Right lobe of liver (tissue), 6 donors: ENCODE measurements around the gene PTPRT. TPM values are rescaled to one million over a fixed set of nuclear protein-coding genes. Genes with fewer than 3 reads are reported as not detected.

Experiments
- ATAC-seq, 4 donors: fragments of 200-7000 bp; cut with Tn5 transposase; one replicate each; pipeline ENCODE4 v1.9.1; 2020; ENCODE audit warnings: mild to moderate bottlenecking in 4 of 4, moderate library complexity in 4 of 4
- DNase-seq, 3 donors: peaks; one replicate each; pipeline ENCODE4 v3.0.0-alpha.2; 2020
- H3K27ac ChIP-seq, 3 donors: fragments of 200-600 bp; one replicate each; pipeline ENCODE4 v1.8.0; 2022
- H3K27me3 ChIP-seq, 2 donors: fragments of 200-600 bp; one replicate each; pipeline ENCODE4 v1.8.0; 2022
- H3K36me3 ChIP-seq, 4 donors: fragments of 200-600 bp; sonication (generic) in 1 of 4; one replicate each; pipeline versions ENCODE4 v1.5.1 to v1.8.0; 2017 to 2022; ENCODE audit warnings: control low read depth in 1 of 4
- H3K4me1 ChIP-seq, 4 donors: fragments of 200-600 bp; sonication (generic) in 1 of 4; one replicate each; pipeline versions ENCODE4 v1.5.1 to v1.8.0; 2017 to 2022; ENCODE audit warnings: control low read depth in 1 of 4
- H3K4me3 ChIP-seq, 3 donors: fragments of 200-600 bp; one replicate each; pipeline ENCODE4 v1.8.0; 2022
- H3K9me3 ChIP-seq, 4 donors: fragments of 200-600 bp; sonication (generic) in 1 of 4; one replicate each; pipeline versions ENCODE4 v1.5.1 to v1.8.0; 2017 to 2022; ENCODE audit warnings: control low read depth in 1 of 4
- POLR2A ChIP-seq: fragments of 450-650 bp; IDR thresholded peaks from one replicate; pipeline ENCODE4 v1.6.1; 2017; ENCODE audit warnings: antibody characterized with exemption, mild to moderate bottlenecking
- WGBS: methylation state at CpG from one replicate; pipeline ENCODE4 v1.1.6; 2018; ENCODE audit warnings: low coverage, low lambda C conversion rate; ENCODE audit not compliant: insufficient coverage; ENCODE audit errors: missing lambda C conversion rate; 5-methylcytosine and 5-hydroxymethylcytosine counted together
- intact Hi-C, 2 donors: fragments of 100-400 bp; cut with DNase I; formaldehyde crosslinking; loops; one replicate each; pipeline versions ENCODE4 v1.11.2 to v1.14.1; 2022
- total RNA-seq, 6 experiments: library from RNA; depleted of rRNA in 2 of 6; stranded (reverse); fragments of >200 nt in 2 of 6; fragmentation: NEBNext Ultra II Directional in 3 of 6; extraction: Animal tissue kit (Norgen Biotek cat#: 25700) in 3 of 6; gene quantifications; one replicate each; pipeline versions ENCODE4 v1.1.0 to v1.2.4, GENCODE V29; 2016 to 2023
- TF ChIP-seq, protein P1 (sequence below), 4 donors: fragments of 200-600 bp in 3 of 4; fragments of 450-650 bp in 1 of 4; IDR thresholded peaks; one replicate each; pipeline versions ENCODE4 v1.5.1 to v1.8.0; 2016 to 2022; ENCODE audit warnings: antibody characterized with exemption in 4 of 4, mild to moderate bottlenecking in 2 of 4
- donor health status: DM: no; HTN: yes; CAD: no.
- donor health status: DM: no; HTN: no; CAD: no.
- donor health status: DM: no; HTN: no; CAD: no.
- donor health status: DM: no; HTN: yes; CAD: no.
- donor health status: DM: no; HTN: yes; CAD: no.

The PTPRT gene
- total RNA-seq, 6 experiments from 2014 or later = 0.18 to 1.0 (median 0.51) TPM

DNA sequence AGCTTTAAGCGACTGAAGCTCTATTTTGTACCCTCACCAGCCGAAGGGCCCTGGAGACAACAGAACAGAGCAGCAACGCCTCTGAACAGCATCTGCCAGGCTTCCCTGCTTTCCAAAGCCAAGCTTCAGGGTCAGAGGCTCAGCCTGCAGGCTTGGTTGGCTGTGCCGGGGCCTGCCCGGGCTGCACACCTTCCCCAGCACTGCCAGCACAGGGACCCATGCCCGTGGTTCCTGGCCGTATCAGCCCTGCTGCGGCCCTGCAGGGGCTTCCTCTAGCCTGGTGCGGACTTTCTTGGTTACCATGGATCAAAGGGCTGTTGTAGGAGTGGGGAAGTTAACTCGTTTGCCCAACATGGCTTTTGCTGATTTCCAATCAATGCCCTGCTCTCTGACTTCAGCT lies 830.1 kb downstream of the PTPRT start:
- no peak for TF ChIP-seq POLR2A
- TF ChIP-seq, protein P1, sequence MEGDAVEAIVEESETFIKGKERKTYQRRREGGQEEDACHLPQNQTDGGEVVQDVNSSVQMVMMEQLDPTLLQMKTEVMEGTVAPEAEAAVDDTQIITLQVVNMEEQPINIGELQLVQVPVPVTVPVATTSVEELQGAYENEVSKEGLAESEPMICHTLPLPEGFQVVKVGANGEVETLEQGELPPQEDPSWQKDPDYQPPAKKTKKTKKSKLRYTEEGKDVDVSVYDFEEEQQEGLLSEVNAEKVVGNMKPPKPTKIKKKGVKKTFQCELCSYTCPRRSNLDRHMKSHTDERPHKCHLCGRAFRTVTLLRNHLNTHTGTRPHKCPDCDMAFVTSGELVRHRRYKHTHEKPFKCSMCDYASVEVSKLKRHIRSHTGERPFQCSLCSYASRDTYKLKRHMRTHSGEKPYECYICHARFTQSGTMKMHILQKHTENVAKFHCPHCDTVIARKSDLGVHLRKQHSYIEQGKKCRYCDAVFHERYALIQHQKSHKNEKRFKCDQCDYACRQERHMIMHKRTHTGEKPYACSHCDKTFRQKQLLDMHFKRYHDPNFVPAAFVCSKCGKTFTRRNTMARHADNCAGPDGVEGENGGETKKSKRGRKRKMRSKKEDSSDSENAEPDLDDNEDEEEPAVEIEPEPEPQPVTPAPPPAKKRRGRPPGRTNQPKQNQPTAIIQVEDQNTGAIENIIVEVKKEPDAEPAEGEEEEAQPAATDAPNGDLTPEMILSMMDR (IDR thresholded peaks at IDR 0.05) = no peak
- no peaks in the 10 kb centered on the region for H3K36me3 ChIP-seq
- no peak for DNase-seq
- WGBS = 64% methylated on average over 8 of the region's 10 CpGs
- no peaks in the 10 kb centered on the region for H3K4me1 ChIP-seq
- no peak overlapping the region for H3K27ac ChIP-seq
- ATAC-seq = no peak
- H3K27me3 ChIP-seq = no peaks in the 10 kb centered on the region
- H3K9me3 ChIP-seq = no peaks in the 10 kb centered on the region
- H3K4me3 ChIP-seq = no peak overlapping the region
- intact Hi-C loops = no loop called here

DNA sequence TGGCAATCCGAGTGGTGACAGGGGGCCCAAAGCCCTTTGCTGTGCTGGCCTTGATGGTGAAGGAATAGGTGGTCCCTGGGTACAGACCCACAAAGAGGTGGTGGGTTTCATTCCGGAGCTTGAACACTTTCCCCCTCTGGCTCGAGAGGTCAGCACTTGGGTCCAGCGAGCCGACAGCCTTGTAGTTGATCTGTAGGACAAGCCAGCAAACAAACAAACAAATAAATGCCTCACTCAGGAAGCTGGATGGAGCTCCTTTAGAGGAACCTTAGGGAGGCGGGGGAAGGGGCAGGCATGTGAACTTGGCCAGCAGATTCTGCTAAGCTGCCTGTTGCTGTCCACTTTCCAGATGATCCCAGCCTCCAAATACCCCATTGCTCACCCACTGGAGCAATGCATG lies 837.6 kb downstream of the PTPRT start:
- ATAC-seq (no peak), DNase-seq (no peak)
- TF ChIP-seq, protein P1 (IDR thresholded peaks at IDR 0.05) = no peak
- TF ChIP-seq POLR2A = no peak
- Histone ChIP-seq H3K27me3 (no peaks in the 10 kb centered on the region), H3K4me1 (no peaks in the 10 kb centered on the region), H3K27ac (no peak overlapping the region), H3K36me3 (no peaks in the 10 kb centered on the region), H3K4me3 (no peak overlapping the region), H3K9me3 (no peaks in the 10 kb centered on the region)
- WGBS = 32% methylated on average over 6 of the region's 6 CpGs
- intact Hi-C loops = no loop called here

DNA sequence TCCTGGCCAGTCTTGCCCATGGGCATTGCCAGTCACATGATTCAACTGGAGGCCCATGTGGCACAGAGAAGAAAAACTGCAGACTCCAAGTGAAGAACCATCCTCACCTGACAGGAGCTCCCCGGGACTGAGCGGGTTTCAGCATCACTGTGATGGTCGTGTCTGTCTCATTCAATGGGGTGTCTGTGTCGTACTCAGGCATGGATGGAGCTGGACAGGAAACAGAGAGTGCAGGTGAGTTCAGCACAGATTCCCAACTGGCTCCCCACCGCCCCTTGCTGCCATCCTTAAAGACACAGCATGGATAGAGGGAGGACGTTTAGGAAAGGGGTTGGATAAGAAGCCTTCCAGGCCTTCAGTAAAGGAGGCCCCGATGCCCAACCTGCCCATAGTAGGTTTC lies 839.2 kb downstream of the PTPRT start:
- DNase-seq (no peak), ATAC-seq (no peak)
- no peak overlapping the region for H3K4me3 ChIP-seq
- no peak overlapping the region for H3K27ac ChIP-seq
- H3K4me1 ChIP-seq = no peaks in the 10 kb centered on the region
- intact Hi-C loops = no loop called here
- H3K9me3 ChIP-seq = no peaks in the 10 kb centered on the region
- no peaks in the 10 kb centered on the region for H3K27me3 ChIP-seq
- TF ChIP-seq POLR2A = no peak
- TF ChIP-seq, protein P1 (IDR thresholded peaks at IDR 0.05) = no peak
- WGBS = 21% methylated on average over 4 of the region's 7 CpGs
- no peaks in the 10 kb centered on the region for H3K36me3 ChIP-seq

DNA sequence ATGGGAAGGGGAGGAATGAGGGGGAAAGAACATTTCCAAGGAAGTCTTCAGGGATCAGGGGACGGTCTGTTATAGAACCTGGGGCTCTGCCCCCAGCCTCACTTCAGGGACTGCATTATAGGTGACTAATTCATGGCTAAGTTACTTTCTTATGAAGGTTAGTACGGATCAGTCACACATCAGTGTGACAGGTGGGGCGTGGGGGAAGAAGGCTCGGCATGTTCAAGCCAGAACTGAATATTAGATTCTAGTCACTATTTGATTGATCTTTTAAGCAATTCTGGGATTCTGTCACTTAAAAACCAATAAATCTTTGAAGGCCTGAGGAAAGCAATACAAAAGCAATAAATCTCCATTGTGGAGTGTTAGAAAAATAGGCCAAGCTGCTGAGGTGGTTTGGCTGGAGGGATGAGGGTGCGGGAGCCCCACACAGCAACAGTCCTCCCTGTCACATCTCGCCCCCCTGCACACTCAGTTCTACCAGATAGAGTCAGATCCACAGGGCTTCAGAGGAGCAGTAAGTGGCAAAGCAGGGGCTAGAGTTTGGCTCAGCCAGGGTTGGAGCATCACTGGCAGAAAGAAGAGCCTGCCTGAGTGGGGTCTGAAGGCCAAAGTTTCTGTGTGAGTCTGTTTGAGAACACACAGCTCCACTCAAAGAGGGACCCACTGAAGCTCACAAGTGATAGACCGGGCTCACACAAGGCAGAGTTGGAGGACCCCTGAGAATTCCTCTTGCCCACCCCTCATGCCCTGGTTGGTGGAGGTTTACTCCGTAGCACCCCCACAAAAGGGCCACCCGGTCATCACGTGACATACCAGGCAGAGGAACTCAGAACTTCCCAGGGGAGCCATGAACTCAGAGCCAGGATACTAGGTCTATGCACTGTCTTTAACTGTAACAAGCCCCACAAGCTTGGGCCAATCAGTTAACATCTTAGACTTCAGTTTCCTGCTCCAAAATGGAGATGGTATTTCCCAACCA lies 843.2 kb downstream of the PTPRT start:
- H3K36me3 ChIP-seq = no peaks in the 10 kb centered on the region
- TF ChIP-seq, protein P1 (IDR thresholded peaks at IDR 0.05) = no peak
- TF ChIP-seq POLR2A = no peak
- 73% methylated on average over 6 of the region's 10 CpGs for WGBS
- DNase-seq (no peak), ATAC-seq (no peak)
- no peaks in the 10 kb centered on the region for H3K4me1 ChIP-seq
- no peaks in the 10 kb centered on the region for H3K9me3 ChIP-seq
- H3K27me3 ChIP-seq = no peaks in the 10 kb centered on the region
- intact Hi-C loops = no loop called here
- H3K4me3 ChIP-seq = no peak overlapping the region
- H3K27ac ChIP-seq = no peak overlapping the region
